NB4 (cell line): Measurements from ENCODE around the gene PPP2R3C.
A peak's percentile ranks its signal among the peaks of the same experiment; 100 is the strongest.

Source experiments
- DNase-seq: peaks from one replicate; pipeline ENCODE4 v3.0.0; 2010; ENCODE audit warnings: low read depth
- H3K4me3 ChIP-seq: one replicate; pipeline ENCODE4 v1.5.1; 2011; ENCODE audit warnings: mild to moderate bottlenecking, low read depth, low read length, moderate library complexity
- MYC ChIP-seq: IDR thresholded peaks from 2 replicates; pipeline ENCODE4 v1.6.1; 2011; ENCODE audit warnings: low read depth, low read length
- POLR2A ChIP-seq: IDR thresholded peaks from 2 replicates; pipeline ENCODE4 v1.6.1; 2011; ENCODE audit warnings: mild to moderate bottlenecking; ENCODE audit not compliant: insufficient read length; ENCODE audit errors: extremely low read depth
- TF ChIP-seq, protein P1 (sequence below): IDR thresholded peaks from 2 replicates; pipeline ENCODE4 v1.6.1; 2011; ENCODE audit warnings: low read depth, low read length
- TF ChIP-seq, protein P2 (sequence below): IDR thresholded peaks from one replicate; pipeline ENCODE4 v1.5.1; 2012; ENCODE audit warnings: low read depth, low read length

The PPP2R3C gene

GRCh38 chr14:35052637-35053036 lies 69.2 kb downstream of the PPP2R3C start:
- TF ChIP-seq MYC (no peak), POLR2A (no peak)
- TF ChIP-seq, protein P1, sequence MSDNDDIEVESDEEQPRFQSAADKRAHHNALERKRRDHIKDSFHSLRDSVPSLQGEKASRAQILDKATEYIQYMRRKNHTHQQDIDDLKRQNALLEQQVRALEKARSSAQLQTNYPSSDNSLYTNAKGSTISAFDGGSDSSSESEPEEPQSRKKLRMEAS, result no peak
- TF ChIP-seq, protein P2, sequence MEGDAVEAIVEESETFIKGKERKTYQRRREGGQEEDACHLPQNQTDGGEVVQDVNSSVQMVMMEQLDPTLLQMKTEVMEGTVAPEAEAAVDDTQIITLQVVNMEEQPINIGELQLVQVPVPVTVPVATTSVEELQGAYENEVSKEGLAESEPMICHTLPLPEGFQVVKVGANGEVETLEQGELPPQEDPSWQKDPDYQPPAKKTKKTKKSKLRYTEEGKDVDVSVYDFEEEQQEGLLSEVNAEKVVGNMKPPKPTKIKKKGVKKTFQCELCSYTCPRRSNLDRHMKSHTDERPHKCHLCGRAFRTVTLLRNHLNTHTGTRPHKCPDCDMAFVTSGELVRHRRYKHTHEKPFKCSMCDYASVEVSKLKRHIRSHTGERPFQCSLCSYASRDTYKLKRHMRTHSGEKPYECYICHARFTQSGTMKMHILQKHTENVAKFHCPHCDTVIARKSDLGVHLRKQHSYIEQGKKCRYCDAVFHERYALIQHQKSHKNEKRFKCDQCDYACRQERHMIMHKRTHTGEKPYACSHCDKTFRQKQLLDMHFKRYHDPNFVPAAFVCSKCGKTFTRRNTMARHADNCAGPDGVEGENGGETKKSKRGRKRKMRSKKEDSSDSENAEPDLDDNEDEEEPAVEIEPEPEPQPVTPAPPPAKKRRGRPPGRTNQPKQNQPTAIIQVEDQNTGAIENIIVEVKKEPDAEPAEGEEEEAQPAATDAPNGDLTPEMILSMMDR, result no peak
- no peak for DNase-seq
- no peak overlapping the region for H3K4me3 ChIP-seq

- no peak for TF ChIP-seq MYC
- no peak for TF ChIP-seq POLR2A
- TF ChIP-seq, protein P2, result no peak
- TF ChIP-seq, protein P1, result no peak
- no peak for DNase-seq
- H3K4me3 ChIP-seq, result no peak overlapping the region
Observed at GRCh38 chr14:35051796-35052195, 70.0 kb downstream of the PPP2R3C start.

- no peak for DNase-seq
- TF ChIP-seq MYC (no peak), POLR2A (no peak)
- TF ChIP-seq, protein P2, result no peak
- TF ChIP-seq, protein P1, result no peak
- no peak overlapping the region for H3K4me3 ChIP-seq
Observed at GRCh38 chr14:35050652-35051051, 71.1 kb downstream of the PPP2R3C start.

GRCh38 chr14:35047976-35048513 lies 73.7 kb downstream of the PPP2R3C start:
- DNase-seq, result no peak
- no peak overlapping the region for H3K4me3 ChIP-seq

GRCh38 chr14:35046751-35047536 lies 74.8 kb downstream of the PPP2R3C start:
- peak; percentile 15 for DNase-seq
- TF ChIP-seq, protein P2, result no peak
- no peak for TF ChIP-seq POLR2A
- no peak for TF ChIP-seq MYC
- TF ChIP-seq, protein P1, result no peak
- H3K4me3 ChIP-seq, result peak overlapping the region; percentile 63

More at GRCh38 chr14:35047976-35048513, 73.7 kb downstream of the PPP2R3C start:
- TF ChIP-seq, protein P1, result no peak
- TF ChIP-seq, protein P2, result no peak
- TF ChIP-seq MYC, result no peak
- TF ChIP-seq POLR2A, result no peak
